GM18519 (cell line): ENCODE data around the gene SLC15A5.

Experiments
- ATAC-seq: cut with Tn5 transposase; IDR thresholded peaks from one replicate; pipeline ENCODE4 v1.9.1; 2021; ENCODE audit warnings: mild to moderate bottlenecking, moderate library complexity; ENCODE audit not compliant: unreplicated experiment, low FRiP score

Gene SLC15A5

GRCh38 chr12:16184681-16185080, 92.8 kb downstream of the SLC15A5 start:
- ATAC-seq, result no peak

GRCh38 chr12:16183541-16183940, 93.9 kb downstream of the SLC15A5 start:
- ATAC-seq, result no peak

GRCh38 chr12:16175840-16176239, 101.6 kb downstream of the SLC15A5 start:
- ATAC-seq, result no peak

- ATAC-seq, result no peak
Observed at GRCh38 chr12:16174282-16174681, 103.2 kb downstream of the SLC15A5 start.

GRCh38 chr12:16171348-16171747, 106.1 kb downstream of the SLC15A5 start:
- no peak for ATAC-seq

- ATAC-seq, result no peak
Observed at GRCh38 chr12:16168078-16168477, 109.4 kb downstream of the SLC15A5 start.

- no peak for ATAC-seq
Observed at GRCh38 chr12:16166563-16167470, 110.7 kb downstream of the SLC15A5 start.

GRCh38 chr12:16165506-16165905, 112.0 kb downstream of the SLC15A5 start:
- no peak for ATAC-seq

- ATAC-seq, result no peak
Observed at GRCh38 chr12:16163901-16164300, 113.6 kb downstream of the SLC15A5 start.

- no peak for ATAC-seq
Observed at GRCh38 chr12:16163146-16163545, 114.3 kb downstream of the SLC15A5 start.

GRCh38 chr12:16159571-16159970, 117.9 kb downstream of the SLC15A5 start:
- ATAC-seq, result no peak

- ATAC-seq, result no peak
Observed at GRCh38 chr12:16158050-16158449, 119.4 kb downstream of the SLC15A5 start.

- no peak for ATAC-seq
Observed at GRCh38 chr12:16155938-16156337, 121.5 kb downstream of the SLC15A5 start.

- no peak for ATAC-seq
Observed at GRCh38 chr12:16154990-16155389, 122.5 kb downstream of the SLC15A5 start.

GRCh38 chr12:16152885-16153673, 124.4 kb downstream of the SLC15A5 start:
- ATAC-seq, result no peak

- ATAC-seq, result no peak
Observed at GRCh38 chr12:16150276-16150675, 127.2 kb downstream of the SLC15A5 start.

- no peak for ATAC-seq
Observed at GRCh38 chr12:16148938-16149337, 128.5 kb downstream of the SLC15A5 start.
